GM21515 (cell line): ENCODE data around the gene ELOVL1.

Source experiments
- ATAC-seq: cut with Tn5 transposase; IDR thresholded peaks from one replicate; pipeline ENCODE4 v1.9.1; 2021; ENCODE audit not compliant: unreplicated experiment

Gene ELOVL1

DNA sequence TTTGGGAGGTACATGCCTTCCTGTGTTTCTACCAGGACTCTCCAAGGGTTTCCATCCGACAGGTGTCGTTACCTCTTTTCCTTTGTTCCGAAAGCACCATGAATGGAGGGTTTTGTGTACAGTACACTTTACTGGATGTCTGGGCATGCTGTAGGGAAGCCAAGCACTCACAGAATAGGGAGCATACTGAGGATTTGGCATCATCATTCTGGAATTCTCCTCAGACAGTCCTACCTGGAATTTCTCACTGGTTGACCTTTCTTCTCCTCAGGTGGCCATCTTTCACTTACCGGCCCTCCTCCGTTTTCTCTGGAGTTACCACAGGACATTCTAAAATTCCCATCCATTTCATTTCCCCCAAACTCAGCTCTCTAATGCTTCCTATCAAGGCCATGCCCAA, 36.1 kb downstream of the ELOVL1 start:
- ATAC-seq: no peak

DNA sequence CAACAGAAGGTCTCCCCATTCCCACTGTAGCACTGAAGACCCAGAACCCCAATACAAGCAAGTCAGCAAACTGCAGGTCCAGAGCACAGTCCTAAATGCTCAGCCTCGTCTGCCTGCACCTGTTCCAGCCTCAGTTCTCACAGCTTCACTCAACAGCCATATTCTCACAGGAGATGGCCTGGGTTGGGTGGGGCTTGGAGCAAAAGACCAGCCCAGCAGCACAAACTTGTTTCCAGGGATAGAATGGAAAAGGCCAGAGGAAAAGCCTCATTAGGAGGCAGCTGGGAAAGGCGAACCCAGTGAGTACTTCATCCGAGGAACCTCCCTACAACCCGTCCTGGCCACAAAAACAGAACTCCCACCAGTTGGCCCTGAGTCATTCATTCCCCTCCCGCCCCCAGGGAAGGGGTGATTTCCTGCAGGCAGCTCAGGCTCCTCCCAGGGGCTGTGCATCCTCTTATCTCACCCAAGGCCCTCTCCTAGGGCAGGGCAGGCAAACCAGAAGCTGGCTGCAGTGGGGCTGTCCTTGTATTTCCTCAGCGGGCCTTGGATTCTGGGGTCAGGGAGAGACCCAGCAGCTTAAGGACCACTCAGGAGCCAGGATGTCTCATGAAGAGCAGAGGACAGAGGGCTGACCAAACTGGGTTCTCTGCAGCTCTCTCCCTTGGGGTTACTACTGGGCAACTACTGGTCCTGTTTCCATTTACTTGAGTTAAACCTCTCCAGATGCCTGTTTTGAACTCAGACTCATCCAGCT, 37.6 kb downstream of the ELOVL1 start:
- ATAC-seq: no peak

DNA sequence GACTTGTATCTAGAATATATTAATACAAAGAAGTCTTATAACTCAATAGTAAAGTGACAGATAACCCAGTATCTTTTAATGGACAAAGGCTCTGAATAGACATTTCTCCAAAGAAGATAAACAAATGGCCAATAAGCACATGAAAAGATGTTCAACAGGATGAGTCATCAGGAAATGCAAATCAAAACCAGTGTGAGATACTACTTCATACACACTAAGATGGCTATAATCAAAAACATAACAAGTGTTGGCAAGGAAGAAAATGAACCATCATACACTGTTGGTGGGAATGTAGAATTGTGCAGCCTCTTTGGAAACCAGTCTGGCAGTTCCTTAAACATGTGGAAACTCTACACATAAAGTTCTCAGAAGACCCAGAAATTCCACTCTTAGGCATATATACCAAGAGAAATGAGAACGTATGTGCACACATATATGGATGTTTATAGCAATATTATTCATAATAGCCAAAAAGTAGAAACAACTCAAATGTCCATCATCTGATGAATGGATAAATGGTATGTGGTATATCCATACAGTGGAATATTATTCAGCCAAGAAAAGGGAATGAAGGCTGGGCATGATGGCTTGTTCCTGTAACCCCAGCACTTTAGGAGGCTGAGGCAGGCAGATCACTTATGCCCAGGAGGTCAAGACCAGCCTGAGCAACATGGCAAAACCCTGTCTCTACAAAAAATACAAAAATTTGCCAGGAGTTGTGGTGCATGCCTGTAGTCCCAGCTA, 40.1 kb downstream of the ELOVL1 start:
- ATAC-seq: no peak

DNA sequence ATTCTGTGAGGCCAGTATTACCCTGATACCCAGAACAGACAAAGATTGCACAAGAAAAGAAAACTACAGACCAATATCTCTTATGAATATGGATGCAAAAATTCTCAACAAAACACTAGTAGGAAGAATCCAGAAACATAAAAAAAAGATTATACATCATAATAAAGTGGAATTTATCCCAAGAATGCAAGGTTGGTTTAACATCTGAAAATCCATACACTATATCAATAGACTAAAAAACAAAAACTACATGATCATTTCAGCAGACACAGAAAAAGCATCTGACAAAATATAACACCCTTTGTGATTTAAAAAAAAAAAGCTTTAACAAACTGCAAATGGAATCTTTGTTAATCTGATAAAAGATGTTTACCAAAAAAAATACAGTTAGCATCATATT, 42.4 kb downstream of the ELOVL1 start:
- ATAC-seq: no peak

DNA sequence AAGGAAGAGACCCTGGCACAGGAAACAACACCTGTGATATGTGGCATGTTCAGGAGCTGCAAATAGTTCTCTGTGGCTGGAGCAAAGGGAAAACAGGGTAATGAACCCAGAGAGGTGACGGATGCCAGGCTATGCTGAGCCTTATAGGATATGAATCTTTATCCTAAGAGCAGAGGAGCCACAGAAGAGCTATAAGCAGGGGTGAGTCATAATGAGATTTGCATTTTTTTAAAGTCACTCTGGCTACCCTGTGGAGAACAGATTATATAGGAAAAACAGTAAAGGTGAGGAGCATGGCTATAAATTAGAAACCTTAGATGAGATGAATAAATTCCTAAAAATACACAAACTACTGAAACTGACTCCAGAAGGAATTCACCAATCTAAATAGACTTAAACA, 43.0 kb downstream of the ELOVL1 start:
- ATAC-seq: no peak

DNA sequence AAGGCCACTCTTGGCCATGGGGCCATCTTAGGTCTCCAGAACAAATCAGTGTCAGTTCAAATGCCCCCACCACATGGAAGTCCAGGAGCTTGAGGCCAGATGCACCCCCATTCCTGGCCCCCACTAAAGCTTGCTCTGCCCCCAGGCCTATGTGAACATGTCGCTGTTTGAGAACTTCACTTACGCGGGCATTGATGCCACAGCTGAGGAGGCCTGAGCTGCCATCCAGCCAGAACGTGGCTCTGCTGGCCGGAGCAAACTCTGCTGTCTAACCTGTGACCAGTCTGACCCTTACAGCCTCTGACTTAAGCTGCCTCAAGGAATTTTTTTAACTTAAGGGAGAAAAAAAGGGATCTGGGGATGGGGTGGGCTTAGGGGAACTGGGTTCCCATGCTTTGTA, 45.3 kb downstream of the ELOVL1 start:
- no peak for ATAC-seq

DNA sequence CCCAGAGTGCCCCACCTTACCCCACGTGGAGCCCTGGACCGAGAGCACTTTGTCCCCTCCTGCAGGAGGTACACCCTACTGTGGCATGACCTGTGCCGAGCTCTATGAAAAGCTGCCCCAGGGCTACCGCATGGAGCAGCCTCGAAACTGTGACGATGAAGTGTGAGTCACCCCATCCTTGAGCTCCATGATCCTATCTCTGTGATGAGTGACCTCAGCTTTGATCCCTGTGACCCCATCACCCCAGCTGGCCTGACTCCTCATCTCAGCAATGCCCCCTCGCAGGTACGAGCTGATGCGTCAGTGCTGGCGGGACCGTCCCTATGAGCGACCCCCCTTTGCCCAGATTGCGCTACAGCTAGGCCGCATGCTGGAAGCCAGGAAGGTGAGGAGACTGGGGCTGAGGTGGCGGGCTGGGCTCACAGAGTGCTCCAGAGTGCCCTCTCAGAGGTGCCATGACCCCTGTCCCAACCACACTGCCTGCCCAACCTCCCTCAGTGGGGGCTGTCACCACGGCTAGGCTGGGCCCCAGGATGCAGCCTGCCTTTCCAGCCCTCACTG, 46.4 kb downstream of the ELOVL1 start:
- no peak for ATAC-seq

DNA sequence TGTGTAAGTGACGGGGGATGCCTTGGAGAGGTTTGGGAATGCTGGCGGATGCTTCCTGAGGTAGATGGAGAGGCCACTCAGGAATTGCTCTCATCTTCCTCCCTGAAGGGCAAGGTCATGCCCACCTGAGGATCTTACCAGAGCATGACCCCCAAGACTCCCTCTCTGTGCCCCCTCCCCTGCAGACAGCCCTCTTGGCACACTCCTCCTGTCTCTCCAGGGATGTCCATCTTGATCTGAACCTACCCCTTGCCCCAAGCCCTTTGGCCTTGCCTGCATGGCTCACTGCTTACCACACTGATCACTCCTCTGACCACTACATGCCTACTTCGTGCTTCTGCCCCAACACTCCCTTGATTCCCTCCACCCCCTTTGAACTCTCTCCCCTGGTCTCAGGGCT, 48.0 kb downstream of the ELOVL1 start:
- ATAC-seq: no peak

DNA sequence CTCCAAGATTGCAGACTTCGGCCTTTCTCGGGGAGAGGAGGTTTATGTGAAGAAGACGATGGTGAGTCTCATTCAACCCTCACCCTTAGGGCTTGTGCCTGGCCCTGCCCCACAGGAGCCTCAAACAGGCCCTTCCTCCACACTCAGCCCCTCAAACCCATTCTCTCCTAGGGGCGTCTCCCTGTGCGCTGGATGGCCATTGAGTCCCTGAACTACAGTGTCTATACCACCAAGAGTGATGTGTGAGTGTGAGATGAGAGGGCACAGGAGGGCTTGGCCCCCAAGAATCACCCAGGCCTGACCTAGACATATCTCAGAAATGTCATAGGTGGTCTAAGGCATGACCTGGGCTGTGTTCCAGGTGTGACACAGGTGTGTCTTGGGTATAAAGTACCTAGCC, 48.5 kb downstream of the ELOVL1 start:
- ATAC-seq: no peak

DNA sequence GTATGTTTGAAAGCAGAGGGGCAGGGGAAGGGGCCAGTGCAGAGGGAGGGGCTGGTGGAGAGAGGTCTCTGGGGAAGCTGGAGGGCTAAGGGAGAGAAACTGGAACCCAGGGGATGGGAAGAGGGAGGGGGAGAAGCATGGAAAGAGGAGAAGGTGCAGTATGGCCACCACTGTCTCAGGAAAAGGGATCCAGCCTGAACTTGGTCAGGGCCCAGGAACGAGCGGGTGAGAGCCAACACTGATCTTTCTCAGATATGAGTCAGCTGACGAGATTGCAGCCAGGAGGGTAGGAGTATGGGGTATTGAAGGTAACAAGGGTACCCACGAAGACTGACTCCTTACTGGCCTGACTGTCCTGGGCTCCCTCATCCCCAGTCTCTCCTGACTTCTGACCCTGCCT, 49.0 kb downstream of the ELOVL1 start:
- ATAC-seq: no peak

DNA sequence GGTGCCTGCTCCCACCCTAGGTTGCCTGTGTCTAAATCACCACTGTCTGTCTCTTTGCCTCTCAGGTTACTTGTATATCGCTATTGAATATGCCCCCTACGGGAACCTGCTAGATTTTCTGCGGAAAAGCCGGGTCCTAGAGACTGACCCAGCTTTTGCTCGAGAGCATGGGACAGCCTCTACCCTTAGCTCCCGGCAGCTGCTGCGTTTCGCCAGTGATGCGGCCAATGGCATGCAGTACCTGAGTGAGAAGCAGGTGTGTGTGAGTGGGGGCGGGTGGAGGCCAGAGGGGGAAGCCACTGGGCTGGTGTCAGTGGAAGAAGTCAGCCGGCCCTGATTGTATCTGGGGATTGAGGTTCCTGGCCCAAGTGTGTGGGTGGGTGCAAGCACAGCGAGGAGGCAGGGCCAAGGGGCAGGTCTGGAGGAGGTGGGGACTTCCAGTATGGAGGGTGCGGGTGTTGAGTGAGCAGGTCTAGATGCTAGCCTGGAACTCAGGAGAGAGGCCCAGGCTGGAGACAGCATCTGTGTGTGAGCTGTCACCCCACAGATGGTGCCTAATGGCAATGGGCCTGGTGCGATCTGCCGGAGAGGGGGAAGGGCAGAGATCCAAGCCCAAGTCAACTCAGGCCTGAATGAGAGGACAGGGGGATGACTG, 49.9 kb downstream of the ELOVL1 start:
- ATAC-seq: no peak

DNA sequence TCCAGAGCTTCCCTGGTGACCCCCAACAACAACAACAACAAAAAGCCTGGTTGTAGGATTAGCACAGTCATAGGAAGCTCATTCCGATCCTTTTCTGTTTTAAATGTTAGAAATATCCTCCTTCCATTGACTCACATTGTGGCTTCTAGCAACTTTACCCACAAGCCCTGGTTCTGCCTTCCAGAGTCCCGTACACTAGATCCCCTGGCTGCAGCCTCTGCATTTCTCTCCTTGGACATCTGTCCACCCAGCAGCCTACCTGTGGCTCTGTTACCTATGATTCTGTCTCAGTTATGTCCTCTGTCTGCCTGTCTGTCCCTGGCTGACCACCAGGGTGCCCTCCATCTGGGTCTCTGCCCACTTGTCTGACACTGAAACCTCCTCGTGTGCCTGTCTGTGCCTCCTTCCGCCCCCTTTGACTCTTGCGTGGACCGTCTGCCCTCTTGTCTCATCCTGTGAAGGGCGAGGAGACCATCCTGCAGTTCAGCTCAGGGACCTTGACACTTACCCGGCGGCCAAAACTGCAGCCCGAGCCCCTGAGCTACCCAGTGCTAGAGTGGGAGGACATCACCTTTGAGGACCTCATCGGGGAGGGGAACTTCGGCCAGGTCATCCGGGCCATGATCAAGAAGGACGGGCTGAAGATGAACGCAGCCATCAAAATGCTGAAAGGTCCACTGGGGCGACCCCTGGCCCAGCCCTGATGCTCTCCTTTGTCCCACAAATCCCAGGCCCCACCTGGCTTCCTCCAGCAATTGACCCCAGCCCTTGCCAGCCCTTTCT, 50.9 kb downstream of the ELOVL1 start:
- ATAC-seq: no peak

DNA sequence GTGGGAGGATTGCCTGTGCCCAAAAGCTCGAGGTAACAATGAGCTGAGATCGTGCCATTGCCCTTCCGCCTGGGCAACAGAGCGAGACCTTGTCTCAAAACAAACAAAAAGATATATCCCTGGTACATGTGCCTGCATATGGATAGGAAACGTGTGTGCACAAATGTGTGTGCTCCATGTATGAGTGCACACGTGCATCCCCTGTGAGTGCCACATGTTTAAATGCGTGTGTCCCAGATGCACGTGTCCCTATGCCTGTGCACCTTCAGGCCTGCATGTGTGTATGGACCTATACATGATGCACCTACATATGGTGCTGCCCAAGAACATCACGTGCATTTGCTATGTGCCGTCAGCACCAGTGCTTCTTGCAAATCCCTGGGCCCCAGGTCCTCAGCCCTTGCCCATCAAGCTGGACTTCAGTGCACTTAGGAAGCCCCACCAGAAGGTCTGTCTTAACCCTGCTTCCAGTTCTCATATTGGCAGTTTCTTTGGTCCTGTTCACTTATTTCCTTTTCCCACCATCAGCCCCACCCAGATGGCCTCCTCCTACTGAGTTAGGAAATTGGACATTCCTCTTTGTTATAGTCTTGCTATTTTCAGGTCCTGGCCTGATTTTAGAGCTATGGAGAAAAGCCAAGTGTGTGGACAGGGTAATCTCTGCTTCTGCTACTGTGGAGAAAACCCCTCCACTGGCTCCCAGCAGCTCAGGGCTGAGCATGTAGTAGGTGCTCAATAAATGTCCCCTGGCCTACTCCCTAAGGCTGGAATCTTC, 51.7 kb downstream of the ELOVL1 start:
- no peak for ATAC-seq

DNA sequence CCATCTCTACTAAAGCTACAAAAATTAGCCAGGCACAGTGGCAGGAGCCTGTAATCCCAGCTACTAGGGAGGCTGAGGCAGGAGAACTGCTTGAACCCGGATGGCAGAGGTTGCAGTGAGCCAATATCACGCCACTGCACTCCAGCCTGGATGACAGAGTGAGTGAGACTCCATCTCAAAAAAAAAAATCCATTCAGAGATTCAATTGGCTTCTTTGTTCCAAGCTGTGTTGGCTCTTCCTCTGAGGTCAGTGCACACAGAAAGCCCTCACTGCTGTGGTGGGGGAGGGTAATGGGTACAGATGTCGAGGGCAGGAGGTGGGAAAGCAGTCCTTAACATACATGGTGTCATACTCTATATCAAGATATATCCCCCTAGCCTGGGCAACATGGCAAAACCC, 52.3 kb downstream of the ELOVL1 start:
- ATAC-seq: no peak

DNA sequence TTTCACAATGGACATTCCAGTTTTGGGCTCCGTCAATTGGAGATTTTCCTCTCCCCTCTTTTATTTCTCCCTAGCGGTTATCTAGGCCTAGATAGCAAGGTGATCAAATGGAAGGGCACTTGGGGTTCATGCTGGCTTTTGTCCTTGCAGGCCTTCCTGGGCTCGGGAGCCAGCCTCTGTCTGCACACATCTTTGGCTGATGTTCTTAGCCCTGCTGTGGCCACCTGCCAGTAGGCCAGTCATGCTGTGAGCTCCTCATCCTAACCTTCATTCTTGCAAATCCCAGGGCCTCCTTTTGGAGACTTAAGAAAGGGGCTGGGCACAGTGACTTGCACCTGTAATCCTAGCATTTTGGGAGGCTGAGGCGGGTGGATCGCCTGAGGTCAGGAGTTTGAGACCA, 53.6 kb downstream of the ELOVL1 start:
- ATAC-seq: no peak

DNA sequence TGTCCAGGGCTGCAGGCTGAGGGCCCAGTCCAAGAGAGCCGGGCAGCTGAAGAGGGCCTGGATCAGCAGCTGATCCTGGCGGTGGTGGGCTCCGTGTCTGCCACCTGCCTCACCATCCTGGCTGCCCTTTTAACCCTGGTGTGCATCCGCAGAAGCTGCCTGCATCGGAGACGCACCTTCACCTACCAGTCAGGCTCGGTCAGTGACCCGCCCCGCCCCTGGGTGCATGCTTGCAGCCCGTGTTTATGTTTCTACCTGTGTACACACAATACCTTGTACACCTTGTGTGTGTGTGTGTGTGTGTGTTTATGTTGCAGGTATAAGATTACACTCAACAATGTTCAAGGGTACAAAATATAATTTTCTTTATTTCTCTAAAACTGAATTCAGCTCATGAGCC, 54.0 kb downstream of the ELOVL1 start:
- no peak for ATAC-seq
